ENCODE measurements around the gene FBRS.
"Not testable (repeated sequence)": the region's sequence is repeated elsewhere in the genome, so short reads cannot be mapped to it uniquely, and the experiment has no call there.

Gene FBRS

DNA sequence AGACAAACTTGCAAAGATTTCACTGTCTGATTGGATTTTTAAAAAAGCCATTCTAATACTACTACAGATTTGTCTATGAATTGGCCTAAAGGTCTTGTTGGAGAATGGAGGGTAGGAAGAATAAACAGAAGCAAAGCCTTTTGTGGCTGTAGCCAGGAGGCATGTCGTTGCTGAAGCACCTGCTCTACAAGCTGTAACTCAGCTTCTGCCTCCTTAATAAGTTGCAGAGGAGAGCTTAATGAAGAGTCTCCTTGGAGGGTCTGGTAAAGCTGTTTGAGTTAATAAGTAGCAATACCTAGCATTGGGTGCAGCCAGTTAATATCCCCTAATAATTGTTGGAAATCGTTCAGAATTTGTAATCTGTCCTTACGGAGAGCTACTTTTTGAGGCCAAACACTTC lies 38.1 kb upstream of the FBRS start:
- no peaks in the 10 kb centered on the region for H3K27me3 ChIP-seq (ENCODE audit: insufficient read depth, insufficient read length)
- no peaks in the 10 kb centered on the region for H3K36me3 ChIP-seq (ENCODE audit: insufficient read depth, insufficient read length, low read length)
- no peak for TF ChIP-seq YY1 (IDR thresholded peaks at IDR 0.05; ENCODE audit: insufficient read depth, insufficient read length)
- TF ChIP-seq SUZ12 (IDR thresholded peaks at IDR 0.05; ENCODE audit: extremely low read depth, insufficient read depth, insufficient read length), result no peak
- no peak for TF ChIP-seq ZNF274 (IDR thresholded peaks at IDR 0.05; ENCODE audit: low read depth, low read length)
- no peak overlapping the region for H3K9ac ChIP-seq (ENCODE audit: insufficient read length, low read depth)
- no peak for DNase-seq (ENCODE audit: low read depth, low spot score)
- H3K4me1 ChIP-seq (ENCODE audit: insufficient read depth, insufficient read length), result peaks cover 3% of the 10 kb centered on the region
- no peak overlapping the region for H3K4me3 ChIP-seq (ENCODE audit: insufficient read length, low read depth)
- H3K9me3 ChIP-seq (ENCODE audit: insufficient read depth, low read length), result peaks cover 11% of the 10 kb centered on the region; the same call in 1 of the 2 replicates

DNA sequence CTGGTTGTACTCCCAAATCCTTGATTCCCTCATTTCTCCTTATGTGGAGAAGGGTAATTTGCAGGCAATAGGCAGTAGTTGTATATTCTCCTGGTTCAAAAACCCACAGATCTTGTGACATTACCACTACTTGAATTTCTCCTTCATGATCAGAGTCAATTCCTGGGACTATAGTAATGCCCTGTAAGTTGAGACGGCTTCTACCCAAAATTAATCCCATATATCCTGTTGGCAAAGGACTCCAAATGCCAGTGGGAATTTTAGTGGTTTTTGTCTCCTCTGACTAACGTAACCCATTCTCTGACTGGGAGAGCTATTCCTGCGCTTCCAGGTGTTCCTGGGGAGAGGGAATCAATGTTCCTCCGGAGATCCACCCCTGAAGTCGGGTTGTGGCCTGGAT lies 36.5 kb upstream of the FBRS start:
- no peaks in the 10 kb centered on the region for H3K27me3 ChIP-seq (ENCODE audit: insufficient read depth, insufficient read length)
- TF ChIP-seq YY1 (IDR thresholded peaks at IDR 0.05; ENCODE audit: insufficient read depth, insufficient read length) (no peak), SUZ12 (IDR thresholded peaks at IDR 0.05; ENCODE audit: extremely low read depth, insufficient read depth, insufficient read length) (no peak), ZNF274 (IDR thresholded peaks at IDR 0.05; ENCODE audit: low read depth, low read length) (no peak)
- no peak overlapping the region for H3K4me3 ChIP-seq (ENCODE audit: insufficient read length, low read depth)
- H3K4me1 ChIP-seq (ENCODE audit: insufficient read depth, insufficient read length), result no peaks in the 10 kb centered on the region
- no peak overlapping the region for H3K9ac ChIP-seq (ENCODE audit: insufficient read length, low read depth)
- H3K36me3 ChIP-seq (ENCODE audit: insufficient read depth, insufficient read length, low read length), result no peaks in the 10 kb centered on the region
- peaks cover 11% of the 10 kb centered on the region; the same call in 1 of the 2 replicates for H3K9me3 ChIP-seq (ENCODE audit: insufficient read depth, low read length)
- no peak for DNase-seq (ENCODE audit: low read depth, low spot score)

DNA sequence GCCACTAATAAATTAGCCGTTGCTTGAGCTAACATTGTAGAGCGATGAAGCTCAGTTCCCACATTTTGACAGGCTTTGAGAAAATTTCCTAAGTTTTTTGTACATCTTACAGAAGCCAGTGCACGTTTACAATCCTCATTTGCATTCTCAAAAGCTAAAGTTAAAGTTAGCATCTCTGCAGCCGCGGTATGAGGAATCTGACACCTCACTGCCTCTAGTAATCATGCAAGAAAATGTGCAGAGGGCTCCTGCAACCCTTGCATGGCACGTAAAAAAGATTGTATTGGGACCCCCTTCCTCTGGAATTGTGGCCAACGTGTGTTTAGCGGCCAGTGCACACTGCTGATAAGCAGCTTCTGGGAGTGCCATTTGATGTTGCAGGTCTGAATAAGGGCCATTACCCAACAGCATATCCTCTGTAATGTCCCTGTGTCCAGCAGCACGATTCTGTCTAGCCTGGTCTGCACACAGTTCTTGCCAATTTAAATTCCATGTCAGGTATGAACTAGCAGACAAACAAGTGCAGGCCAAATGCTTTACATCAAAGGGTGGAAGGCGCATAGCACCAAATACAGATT lies 35.7 kb upstream of the FBRS start:
- no peak overlapping the region for H3K9ac ChIP-seq (ENCODE audit: insufficient read length, low read depth)

DNA sequence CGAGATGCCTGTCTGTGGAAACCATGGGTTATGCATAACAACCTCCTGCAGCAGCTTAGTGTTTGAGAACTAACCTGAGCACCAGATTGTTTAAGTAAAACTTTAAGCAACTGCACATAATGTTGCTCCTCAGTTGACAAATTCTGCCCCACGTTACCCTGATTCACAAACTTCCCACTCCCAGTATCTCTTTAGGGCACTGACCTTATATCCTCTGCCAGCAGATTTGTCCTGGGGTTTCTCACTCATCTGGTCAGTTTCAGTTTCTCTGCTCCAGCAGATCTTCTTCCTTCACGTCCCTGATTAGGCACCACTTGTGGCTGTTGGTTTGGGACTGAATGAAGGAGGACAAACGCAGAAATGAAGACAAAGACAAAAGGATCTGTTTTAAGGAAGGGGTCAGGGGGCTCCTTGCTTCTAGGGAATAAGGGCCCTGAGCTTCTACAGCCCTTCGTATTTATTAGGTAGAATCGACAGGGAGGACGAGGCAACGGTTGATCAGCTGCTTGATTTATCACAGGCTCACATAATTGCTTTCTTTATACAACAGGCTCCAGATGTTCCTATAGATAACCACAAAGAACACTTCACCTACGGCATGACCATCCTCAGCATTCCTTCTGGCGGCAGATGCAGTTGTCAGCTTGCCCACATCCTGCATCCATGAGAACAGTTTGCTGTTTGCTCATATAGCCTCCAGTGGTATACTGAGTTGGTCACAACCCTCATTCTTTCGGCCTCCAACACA lies 34.5 kb upstream of the FBRS start:
- DNase-seq (ENCODE audit: low read depth, low spot score), result no peak
- Histone ChIP-seq H3K27me3 (ENCODE audit: insufficient read depth, insufficient read length) (no peaks in the 10 kb centered on the region), H3K9ac (ENCODE audit: insufficient read length, low read depth) (no peak overlapping the region), H3K4me3 (ENCODE audit: insufficient read length, low read depth) (no peak overlapping the region), H3K4me1 (ENCODE audit: insufficient read depth, insufficient read length) (no peaks in the 10 kb centered on the region), H3K9me3 (ENCODE audit: insufficient read depth, low read length) (peaks cover 11% of the 10 kb centered on the region; the same call in 1 of the 2 replicates), H3K36me3 (ENCODE audit: insufficient read depth, insufficient read length, low read length) (no peaks in the 10 kb centered on the region)
- TF ChIP-seq YY1 (IDR thresholded peaks at IDR 0.05; ENCODE audit: insufficient read depth, insufficient read length) (no peak), ZNF274 (IDR thresholded peaks at IDR 0.05; ENCODE audit: low read depth, low read length) (no peak), SUZ12 (IDR thresholded peaks at IDR 0.05; ENCODE audit: extremely low read depth, insufficient read depth, insufficient read length) (no peak)

More for the DNA sequence above, 35.7 kb upstream of the FBRS start:
- Histone ChIP-seq H3K27me3 (ENCODE audit: insufficient read depth, insufficient read length) (no peaks in the 10 kb centered on the region), H3K9me3 (ENCODE audit: insufficient read depth, low read length) (peaks cover 11% of the 10 kb centered on the region; the same call in 1 of the 2 replicates), H3K4me3 (ENCODE audit: insufficient read length, low read depth) (no peak overlapping the region), H3K36me3 (ENCODE audit: insufficient read depth, insufficient read length, low read length) (no peaks in the 10 kb centered on the region), H3K4me1 (ENCODE audit: insufficient read depth, insufficient read length) (no peaks in the 10 kb centered on the region)
- TF ChIP-seq ZNF274 (IDR thresholded peaks at IDR 0.05; ENCODE audit: low read depth, low read length) (no peak), YY1 (IDR thresholded peaks at IDR 0.05; ENCODE audit: insufficient read depth, insufficient read length) (no peak), SUZ12 (IDR thresholded peaks at IDR 0.05; ENCODE audit: extremely low read depth, insufficient read depth, insufficient read length) (no peak)
- DNase-seq (ENCODE audit: low read depth, low spot score), result no peak

DNA sequence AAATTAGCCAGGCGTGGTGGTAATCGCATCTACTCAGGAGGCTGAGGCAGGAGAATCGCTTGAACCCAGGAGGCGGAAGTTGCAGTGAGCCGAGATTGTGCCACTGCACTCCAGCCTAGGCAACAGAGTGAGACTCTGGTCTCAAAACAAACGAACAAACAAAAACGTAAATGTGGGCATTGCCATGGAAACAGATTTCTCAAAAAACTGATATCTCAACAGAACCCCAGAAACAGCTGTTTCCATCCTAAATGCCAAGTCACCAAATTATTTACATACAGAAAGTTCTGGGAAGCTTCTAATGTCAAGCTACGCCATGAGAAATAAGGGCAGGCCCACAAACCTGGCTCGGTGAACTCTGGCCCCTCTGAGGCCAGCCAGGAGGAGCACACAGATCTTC lies 32.0 kb upstream of the FBRS start:
- Histone ChIP-seq H3K4me3 (ENCODE audit: insufficient read length, low read depth) (no peak overlapping the region), H3K27me3 (ENCODE audit: insufficient read depth, insufficient read length) (no peaks in the 10 kb centered on the region), H3K4me1 (ENCODE audit: insufficient read depth, insufficient read length) (no peaks in the 10 kb centered on the region), H3K9ac (ENCODE audit: insufficient read length, low read depth) (no peak overlapping the region), H3K9me3 (ENCODE audit: insufficient read depth, low read length) (peaks cover 11% of the 10 kb centered on the region; the same call in 1 of the 2 replicates), H3K36me3 (ENCODE audit: insufficient read depth, insufficient read length, low read length) (no peaks in the 10 kb centered on the region)
- DNase-seq (ENCODE audit: low read depth, low spot score), result no peak
- TF ChIP-seq YY1 (IDR thresholded peaks at IDR 0.05; ENCODE audit: insufficient read depth, insufficient read length) (no peak), SUZ12 (IDR thresholded peaks at IDR 0.05; ENCODE audit: extremely low read depth, insufficient read depth, insufficient read length) (no peak), ZNF274 (IDR thresholded peaks at IDR 0.05; ENCODE audit: low read depth, low read length) (no peak)

DNA sequence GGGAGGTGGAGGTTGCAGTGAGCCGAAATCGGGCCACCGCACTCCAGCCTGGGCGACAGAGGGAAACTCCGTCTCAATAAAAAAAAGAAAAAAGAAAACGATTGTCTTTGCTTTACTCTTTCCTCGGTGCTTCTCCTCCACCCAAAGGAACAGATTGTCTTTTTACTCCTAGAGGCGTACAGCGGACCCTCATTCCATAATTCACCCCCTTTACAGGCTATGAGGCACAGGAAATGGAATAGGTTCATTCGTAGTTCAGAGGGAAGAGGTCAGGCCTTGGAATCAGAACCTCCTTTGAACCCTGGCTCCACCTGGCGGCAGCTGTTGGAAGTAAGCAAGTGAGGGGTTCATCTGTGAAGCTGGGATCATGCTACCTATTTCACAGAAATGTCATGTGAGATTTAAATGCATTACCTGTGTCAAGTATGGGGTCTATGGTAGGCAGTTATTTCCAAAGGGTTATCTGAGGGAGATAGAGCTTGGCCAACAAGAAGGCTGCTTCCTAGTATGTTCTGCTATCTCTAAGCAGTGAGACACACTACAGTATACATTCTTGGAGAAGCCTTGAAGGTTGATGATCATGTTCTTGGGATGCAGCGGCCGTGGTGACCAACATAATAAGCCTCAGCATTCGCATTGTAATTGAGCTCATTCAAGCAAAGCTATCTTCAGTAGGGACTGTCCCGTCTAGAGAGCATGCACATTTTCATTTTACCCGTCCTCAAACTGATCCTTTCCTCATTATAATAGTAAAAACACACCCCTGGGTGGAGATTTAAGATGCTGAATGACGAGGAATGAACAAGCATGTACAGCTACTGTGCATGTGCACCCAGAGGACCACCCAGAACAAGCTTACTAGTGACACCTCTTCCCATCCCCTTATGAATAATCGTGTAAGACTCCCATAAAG lies 29.3 kb upstream of the FBRS start:
- Histone ChIP-seq H3K27me3 (ENCODE audit: insufficient read depth, insufficient read length) (no peaks in the 10 kb centered on the region), H3K9ac (ENCODE audit: insufficient read length, low read depth) (no peak overlapping the region), H3K9me3 (ENCODE audit: insufficient read depth, low read length) (peaks cover 7% of the 10 kb centered on the region; the same call in 1 of the 2 replicates), H3K4me3 (ENCODE audit: insufficient read length, low read depth) (no peak overlapping the region), H3K36me3 (ENCODE audit: insufficient read depth, insufficient read length, low read length) (no peaks in the 10 kb centered on the region), H3K4me1 (ENCODE audit: insufficient read depth, insufficient read length) (no peaks in the 10 kb centered on the region)
- DNase-seq (ENCODE audit: low read depth, low spot score), result peak; percentile 73
- TF ChIP-seq SUZ12 (IDR thresholded peaks at IDR 0.05; ENCODE audit: extremely low read depth, insufficient read depth, insufficient read length) (no peak), ZNF274 (IDR thresholded peaks at IDR 0.05; ENCODE audit: low read depth, low read length) (no peak), YY1 (IDR thresholded peaks at IDR 0.05; ENCODE audit: insufficient read depth, insufficient read length) (no peak)

DNA sequence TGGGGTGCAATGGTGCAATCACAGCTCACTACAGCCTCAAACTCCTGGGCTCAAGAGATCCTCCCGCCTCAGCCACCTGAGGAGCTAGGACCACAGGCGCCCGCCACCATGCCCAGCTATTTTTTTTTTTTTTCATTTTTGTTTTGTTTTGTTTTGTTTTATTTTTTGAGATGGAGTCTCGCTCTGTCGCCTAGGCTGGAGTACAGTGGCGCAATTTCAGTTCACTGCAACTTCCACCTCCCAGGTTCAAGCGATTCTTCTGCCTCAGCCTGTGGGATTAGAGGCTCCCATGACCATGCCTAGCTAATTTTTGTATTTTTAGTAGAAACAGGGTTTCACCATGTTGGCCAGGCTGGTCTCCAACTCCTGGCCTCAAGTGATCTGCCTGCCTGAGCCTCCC lies 25.8 kb upstream of the FBRS start:
- H3K9me3 ChIP-seq (ENCODE audit: insufficient read depth, low read length); DNase-seq (ENCODE audit: low read depth, low spot score); H3K4me3 ChIP-seq (ENCODE audit: insufficient read length, low read depth); H3K36me3 ChIP-seq (ENCODE audit: insufficient read depth, insufficient read length, low read length); H3K27me3 ChIP-seq (ENCODE audit: insufficient read depth, insufficient read length); H3K4me1 ChIP-seq (ENCODE audit: insufficient read depth, insufficient read length); H3K9ac ChIP-seq (ENCODE audit: insufficient read length, low read depth): not testable (repeated sequence)
